HT1080 (cell line): ENCODE measurements around the gene GPR176. TPM values are rescaled to one million over a fixed set of nuclear protein-coding genes. Genes with fewer than 3 reads are reported as not detected.

Experiments used
- DNase-seq: peaks from one replicate; pipeline ENCODE4 v3.0.0-alpha.2; 2015; ENCODE audit warnings: low read depth
- total RNA-seq: library from RNA; depleted of rRNA; stranded (reverse); fragments of >200 nt; shearing (Covaris generic); gene quantifications from 2 replicates; pipeline ENCODE4 v1.2.3, GENCODE V29; 2014

GPR176 gene
- total RNA-seq, 1 experiment from 2014 or later: 58.1 TPM

GRCh38 chr15:39936681-39937080, 16.6 kb upstream of the GPR176 start:
- DNase-seq: no peak

GRCh38 chr15:39936187-39936586, 16.1 kb upstream of the GPR176 start:
- peak; percentile 68 for DNase-seq

GRCh38 chr15:39935241-39935640, 15.2 kb upstream of the GPR176 start:
- DNase-seq: no peak

GRCh38 chr15:39934397-39935071, 14.5 kb upstream of the GPR176 start:
- no peak for DNase-seq

- DNase-seq: no peak
These were observed 11.5 kb upstream of the GPR176 start for GRCh38 chr15:39931615-39932014.

GRCh38 chr15:39926526-39926925, 6.5 kb upstream of the GPR176 start:
- no peak for DNase-seq

GRCh38 chr15:39925112-39925842, 5.2 kb upstream of the GPR176 start:
- peak; percentile 75 for DNase-seq

GRCh38 chr15:39924437-39924836, 4.4 kb upstream of the GPR176 start:
- DNase-seq: no peak

- DNase-seq: no peak
These were observed 2.5 kb upstream of the GPR176 start for GRCh38 chr15:39922462-39923092.

- DNase-seq: no peak
These were observed 1.2 kb upstream of the GPR176 start for GRCh38 chr15:39921274-39921638.

- peak; percentile 75 for DNase-seq
These were observed 626 bp upstream of the GPR176 start for GRCh38 chr15:39920510-39921273.

GRCh38 chr15:39919411-39919747, 687 bp downstream of the GPR176 start:
- DNase-seq: no peak

GRCh38 chr15:39918688-39919385, 1.2 kb downstream of the GPR176 start:
- peak; percentile 77 for DNase-seq

- DNase-seq: no peak
These were observed 5.1 kb downstream of the GPR176 start for GRCh38 chr15:39914977-39915376.

GRCh38 chr15:39909007-39909406, 11.1 kb downstream of the GPR176 start:
- DNase-seq: no peak

- DNase-seq: peak; percentile 88
These were observed 11.9 kb downstream of the GPR176 start for GRCh38 chr15:39908186-39908585.

- no peak for DNase-seq
These were observed 12.8 kb downstream of the GPR176 start for GRCh38 chr15:39907216-39907615.

GRCh38 chr15:39904115-39904514, 16.0 kb downstream of the GPR176 start:
- DNase-seq: no peak

GRCh38 chr15:39898317-39898716, 21.7 kb downstream of the GPR176 start:
- DNase-seq: no peak

- no peak for DNase-seq
These were observed 23.2 kb downstream of the GPR176 start for GRCh38 chr15:39896846-39897245.

GRCh38 chr15:39896101-39896500, 24.0 kb downstream of the GPR176 start:
- no peak for DNase-seq
